GM10847 (cell line): ENCODE data around the gene RANGRF.

Experiments used
- POLR2A ChIP-seq: IDR thresholded peaks from 2 replicates; pipeline ENCODE4 v1.6.1; 2011; ENCODE audit not compliant: insufficient read length; ENCODE audit errors: extremely low read depth

RANGRF gene

GRCh38 chr17:8292639-8293395 lies 4.3 kb downstream of the RANGRF start:
- no peak for TF ChIP-seq POLR2A

GRCh38 chr17:8294361-8294760 lies 5.9 kb downstream of the RANGRF start:
- TF ChIP-seq POLR2A: no peak

GRCh38 chr17:8294814-8295316 lies 6.4 kb downstream of the RANGRF start:
- TF ChIP-seq POLR2A: no peak

- TF ChIP-seq POLR2A: no peak
Measured at GRCh38 chr17:8300226-8300625, 11.8 kb downstream of the RANGRF start.

- TF ChIP-seq POLR2A: no peak
Measured at GRCh38 chr17:8300627-8301242, 12.3 kb downstream of the RANGRF start.

- no peak for TF ChIP-seq POLR2A
Measured at GRCh38 chr17:8310601-8311123, 22.2 kb downstream of the RANGRF start.

GRCh38 chr17:8311131-8311790 lies 22.8 kb downstream of the RANGRF start:
- no peak for TF ChIP-seq POLR2A

- no peak for TF ChIP-seq POLR2A
Measured at GRCh38 chr17:8312251-8312650, 23.8 kb downstream of the RANGRF start.

- no peak for TF ChIP-seq POLR2A
Measured at GRCh38 chr17:8312726-8313600, 24.5 kb downstream of the RANGRF start.

GRCh38 chr17:8314797-8315763 lies 26.6 kb downstream of the RANGRF start:
- TF ChIP-seq POLR2A: no peak

GRCh38 chr17:8315764-8316217 lies 27.3 kb downstream of the RANGRF start:
- no peak for TF ChIP-seq POLR2A

- TF ChIP-seq POLR2A: no peak
Measured at GRCh38 chr17:8318010-8318935, 29.8 kb downstream of the RANGRF start.

GRCh38 chr17:8320262-8320661 lies 31.8 kb downstream of the RANGRF start:
- no peak for TF ChIP-seq POLR2A

- TF ChIP-seq POLR2A: no peak
Measured at GRCh38 chr17:8320990-8321389, 32.5 kb downstream of the RANGRF start.
